ENCODE results near the gene TTF2.
"Not testable (repeated sequence)": the region's sequence is repeated elsewhere in the genome, so short reads cannot be mapped to it uniquely, and the experiment has no call there.

Gene TTF2

GRCh38 chr1:117147341-117147831, 87.3 kb downstream of the TTF2 start:
- in situ Hi-C loops (cut with MboI; ENCODE audit: low pct_unique_long_range_greater_than_20kb, low sequenced_read_pairs, unreplicated experiment), result no loop called here
- no peak for DNase-seq (ENCODE audit: low spot score)
- TF ChIP-seq CTCF (IDR thresholded peaks at IDR 0.05; ENCODE audit: extremely low read depth, insufficient read depth, missing control alignments), result no peak

DNA sequence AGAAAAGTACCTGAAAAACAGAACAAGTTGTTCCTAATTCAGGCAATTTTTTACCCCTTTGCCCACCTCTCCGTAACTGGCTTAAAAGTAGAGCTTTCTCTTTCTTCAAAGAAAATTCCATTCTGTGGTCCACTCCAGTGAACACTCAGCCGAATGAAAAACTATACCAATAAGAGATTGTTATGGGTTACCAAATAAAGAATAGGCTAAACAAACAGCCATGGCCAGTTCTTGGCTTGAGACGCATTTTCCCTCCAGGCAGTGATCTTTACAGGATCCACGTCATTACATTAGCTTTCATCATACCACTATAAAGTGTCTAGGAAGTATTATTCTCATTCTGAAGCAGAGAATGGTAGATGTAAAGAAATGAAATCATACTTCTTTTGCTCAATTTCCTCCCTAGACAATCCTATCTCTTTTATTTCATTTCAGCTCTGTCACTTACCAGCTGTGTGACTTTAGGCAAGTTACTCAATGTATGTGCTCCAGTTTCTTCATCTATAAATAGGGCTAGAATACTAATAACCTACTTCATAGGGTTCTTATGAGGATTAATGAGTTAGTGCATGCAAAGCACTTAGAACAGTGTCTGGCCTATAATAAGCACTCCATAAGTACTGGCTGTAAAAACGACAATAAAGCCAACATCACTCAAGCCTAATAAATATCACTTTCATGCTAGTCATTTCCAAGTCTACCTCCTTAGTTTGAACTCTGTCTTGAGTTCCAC, 87.9 kb downstream of the TTF2 start:
- DNase-seq (ENCODE audit: low spot score), result no peak
- in situ Hi-C loops (cut with MboI; ENCODE audit: low pct_unique_long_range_greater_than_20kb, low sequenced_read_pairs, unreplicated experiment), result no loop called here
- TF ChIP-seq CTCF (IDR thresholded peaks at IDR 0.05; ENCODE audit: extremely low read depth, insufficient read depth, missing control alignments), result no peak

GRCh38 chr1:117150316-117150715, 90.2 kb downstream of the TTF2 start:
- DNase-seq (ENCODE audit: low spot score), result no peak
- in situ Hi-C loops (cut with MboI; ENCODE audit: low pct_unique_long_range_greater_than_20kb, low sequenced_read_pairs, unreplicated experiment), result no loop called here
- TF ChIP-seq CTCF (IDR thresholded peaks at IDR 0.05; ENCODE audit: extremely low read depth, insufficient read depth, missing control alignments), result no peak

- in situ Hi-C loops (cut with MboI; ENCODE audit: low pct_unique_long_range_greater_than_20kb, low sequenced_read_pairs, unreplicated experiment), result not testable (repeated sequence)
Observed at GRCh38 chr1:117151305-117151704, 91.2 kb downstream of the TTF2 start.

More at GRCh38 chr1:117151305-117151704, 91.2 kb downstream of the TTF2 start:
- DNase-seq (ENCODE audit: low spot score), result not testable (repeated sequence)
